Effector memory CD4-positive, alpha-beta T cell (primary cell): ENCODE results near the gene PSTK.

Experiments used
- DNase-seq, 3 donors: peaks; one replicate each; pipeline ENCODE4 v3.0.0-alpha.2; 2020
- H3K27ac ChIP-seq: 2 replicates; pipeline ENCODE4 v1.7.0; 2013; ENCODE audit warnings: mild to moderate bottlenecking, low read length, moderate library complexity; ENCODE audit not compliant: insufficient read depth, poor library complexity, severe bottlenecking
- H3K27me3 ChIP-seq: replicated peaks from 2 replicates; pipeline ENCODE4 v1.7.0; 2013; ENCODE audit warnings: mild to moderate bottlenecking, low read length; ENCODE audit not compliant: insufficient read depth, control insufficient read depth, poor library complexity, severe bottlenecking
- H3K36me3 ChIP-seq: 2 replicates; pipeline ENCODE4 v1.7.0; 2013; ENCODE audit warnings: mild to moderate bottlenecking, low read length, moderate library complexity; ENCODE audit not compliant: control insufficient read depth, insufficient read depth
- H3K4me1 ChIP-seq: 2 replicates; pipeline ENCODE4 v1.7.0; 2013; ENCODE audit warnings: low read length, mild to moderate bottlenecking; ENCODE audit not compliant: control insufficient read depth, insufficient read depth, poor library complexity, severe bottlenecking
- H3K4me3 ChIP-seq: 2 replicates; pipeline ENCODE4 v1.7.0; 2013; ENCODE audit warnings: low read length, low read depth, mild to moderate bottlenecking; ENCODE audit not compliant: insufficient read depth, poor library complexity, severe bottlenecking
- H3K9me3 ChIP-seq: 2 replicates; pipeline ENCODE4 v1.7.0; 2013; ENCODE audit warnings: mild to moderate bottlenecking, low read length, moderate library complexity; ENCODE audit not compliant: control insufficient read depth
- total RNA-seq, 3 donors: gene quantifications; one replicate each; lab custom pipeline; 2026; lab: John Stamatoyannopoulos, UW

PSTK gene, protein sequence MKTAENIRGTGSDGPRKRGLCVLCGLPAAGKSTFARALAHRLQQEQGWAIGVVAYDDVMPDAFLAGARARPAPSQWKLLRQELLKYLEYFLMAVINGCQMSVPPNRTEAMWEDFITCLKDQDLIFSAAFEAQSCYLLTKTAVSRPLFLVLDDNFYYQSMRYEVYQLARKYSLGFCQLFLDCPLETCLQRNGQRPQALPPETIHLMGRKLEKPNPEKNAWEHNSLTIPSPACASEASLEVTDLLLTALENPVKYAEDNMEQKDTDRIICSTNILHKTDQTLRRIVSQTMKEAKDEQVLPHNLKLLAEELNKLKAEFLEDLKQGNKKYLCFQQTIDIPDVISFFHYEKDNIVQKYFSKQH
- 7.4 to 11.2 (median 9.3) reads per million in 3 donors for total RNA-seq

GRCh38 chr10:122980209-122981065, at the start of gene PSTK:
PSTK (plus strand) TSS chr10:122980401; CDS start chr10:122980480, 79 bp downstream.
- no peaks in the 10 kb centered on the region for H3K27me3 ChIP-seq

DNA sequence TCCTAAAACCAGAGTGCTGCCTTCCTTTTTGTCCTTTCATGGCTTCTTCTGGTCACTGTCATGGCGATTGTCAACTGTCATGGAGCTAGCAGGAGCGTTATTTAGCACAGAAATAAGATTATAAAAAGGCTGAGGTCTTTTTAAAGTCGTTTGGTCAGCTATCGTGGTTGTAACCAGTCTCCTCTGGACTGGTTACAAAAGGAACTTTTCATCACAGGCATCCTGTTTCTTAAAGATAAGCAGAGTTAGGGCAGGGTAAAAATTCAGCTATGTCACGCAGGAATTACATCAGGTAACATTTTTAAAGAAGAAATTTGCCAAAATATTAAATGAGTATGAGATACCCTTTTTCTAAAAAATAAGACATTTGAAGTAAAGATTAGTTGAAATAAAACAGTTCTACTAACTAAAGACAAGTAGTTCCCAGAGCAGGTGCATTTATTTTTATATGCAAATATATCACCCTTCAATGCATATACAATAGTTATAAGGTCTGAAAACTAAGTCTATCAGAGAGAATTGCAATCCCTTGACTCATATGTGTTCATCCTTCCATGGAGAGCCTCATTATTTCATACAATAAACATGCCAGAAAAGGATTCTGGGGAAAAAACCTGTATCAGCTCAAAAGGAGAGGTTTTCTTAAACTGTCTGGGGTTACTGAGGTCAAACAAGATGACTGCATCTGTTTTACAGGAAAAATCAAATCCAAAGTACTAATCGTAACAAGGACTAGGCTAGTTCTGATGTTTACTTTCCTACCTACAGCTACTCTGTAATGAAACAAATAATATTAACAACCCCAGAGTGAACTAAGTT, 48.9 kb upstream of the PSTK start:
- H3K27ac ChIP-seq: no peak overlapping the region
- peaks cover 5% of the 10 kb centered on the region for H3K36me3 ChIP-seq
- no peak for DNase-seq
- no peaks in the 10 kb centered on the region for H3K9me3 ChIP-seq
- H3K27me3 ChIP-seq: no peaks in the 10 kb centered on the region
- H3K4me3 ChIP-seq: no peak overlapping the region
- H3K4me1 ChIP-seq: no peaks in the 10 kb centered on the region

More at GRCh38 chr10:122980209-122981065, at the start of gene PSTK:
- H3K9me3 ChIP-seq: no peaks in the 10 kb centered on the region
- peak within 1 kb of the TSS; percentile 84 for H3K4me3 ChIP-seq
- H3K36me3 ChIP-seq: peaks cover 3% of the 10 kb centered on the region
- H3K27ac ChIP-seq: peak within 1 kb of the TSS; percentile 81
- DNase-seq: peak; percentile 81 to 86 (median 82)
- H3K4me1 ChIP-seq: no peaks in the 10 kb centered on the region

- Histone ChIP-seq H3K27me3 (no peaks in the 10 kb centered on the region), H3K4me3 (no peak overlapping the region), H3K36me3 (peaks cover 14% of the 10 kb centered on the region), H3K27ac (no peak overlapping the region), H3K4me1 (no peaks in the 10 kb centered on the region), H3K9me3 (no peaks in the 10 kb centered on the region)
- DNase-seq: no peak
Measured at GRCh38 chr10:122939133-122939855, 40.9 kb upstream of the PSTK start.

DNA sequence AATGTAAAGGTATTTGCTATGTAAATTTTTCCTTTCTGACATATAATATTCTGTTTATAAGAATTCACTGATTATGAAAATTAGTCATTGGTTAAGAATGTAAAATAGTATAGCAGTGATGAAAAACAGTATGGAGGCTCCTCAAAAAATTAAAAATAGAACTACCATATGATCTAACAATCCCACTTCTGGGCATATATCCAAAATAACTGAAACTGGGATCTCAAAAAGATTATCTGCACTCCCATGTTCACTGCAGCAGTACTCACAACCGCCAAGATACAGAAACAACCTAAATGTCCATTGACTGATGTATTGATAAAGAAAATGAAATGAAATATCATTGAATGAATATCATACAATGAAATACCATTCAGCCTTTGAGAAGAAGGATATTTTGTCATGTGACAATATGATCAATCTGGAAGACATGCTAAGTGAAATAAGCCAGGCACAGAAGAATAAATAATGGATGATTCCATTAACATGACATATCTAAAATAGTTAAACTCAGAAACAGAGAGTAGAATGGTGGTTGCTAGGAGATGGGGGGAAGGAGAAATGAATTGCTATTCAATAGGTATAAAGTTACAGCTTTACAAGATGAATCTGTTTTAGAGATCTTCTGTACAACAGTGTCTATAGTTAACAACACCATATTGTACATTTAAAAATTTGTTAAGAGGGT, 40.2 kb upstream of the PSTK start:
- DNase-seq: no peak
- no peaks in the 10 kb centered on the region for H3K9me3 ChIP-seq
- H3K27ac ChIP-seq: no peak overlapping the region
- H3K27me3 ChIP-seq: no peaks in the 10 kb centered on the region
- H3K4me3 ChIP-seq: no peak overlapping the region
- no peaks in the 10 kb centered on the region for H3K4me1 ChIP-seq
- peaks cover 14% of the 10 kb centered on the region for H3K36me3 ChIP-seq

GRCh38 chr10:122949296-122949695, 30.9 kb upstream of the PSTK start:
- H3K4me3 ChIP-seq: no peak overlapping the region
- peaks cover 6% of the 10 kb centered on the region for H3K4me1 ChIP-seq
- H3K27me3 ChIP-seq: no peaks in the 10 kb centered on the region
- no peak overlapping the region for H3K27ac ChIP-seq
- DNase-seq: no peak
- H3K36me3 ChIP-seq: peaks cover 6% of the 10 kb centered on the region
- no peaks in the 10 kb centered on the region for H3K9me3 ChIP-seq

- Histone ChIP-seq H3K36me3 (no peaks in the 10 kb centered on the region), H3K27me3 (no peaks in the 10 kb centered on the region), H3K9me3 (no peaks in the 10 kb centered on the region), H3K4me3 (peak within 1 kb of the TSS; percentile 83), H3K4me1 (peaks cover 9% of the 10 kb centered on the region), H3K27ac (peak within 1 kb of the TSS; percentile 68)
- peak; percentile 95 to 97 (median 97) for DNase-seq
Measured at GRCh38 chr10:122953902-122954730, 26.1 kb upstream of the PSTK start, which contains the start of gene C10orf88. C10orf88 (minus strand) TSS chr10:122954227; CDS start chr10:122954178, 49 bp downstream.

GRCh38 chr10:122954731-122955050, 25.5 kb upstream of the PSTK start:
- H3K9me3 ChIP-seq: no peaks in the 10 kb centered on the region
- no peaks in the 10 kb centered on the region for H3K27me3 ChIP-seq
- peak overlapping the region; percentile 83 for H3K4me3 ChIP-seq
- peaks cover 9% of the 10 kb centered on the region for H3K4me1 ChIP-seq
- H3K36me3 ChIP-seq: no peaks in the 10 kb centered on the region
- no peak overlapping the region for H3K27ac ChIP-seq
- DNase-seq: no peak

DNA sequence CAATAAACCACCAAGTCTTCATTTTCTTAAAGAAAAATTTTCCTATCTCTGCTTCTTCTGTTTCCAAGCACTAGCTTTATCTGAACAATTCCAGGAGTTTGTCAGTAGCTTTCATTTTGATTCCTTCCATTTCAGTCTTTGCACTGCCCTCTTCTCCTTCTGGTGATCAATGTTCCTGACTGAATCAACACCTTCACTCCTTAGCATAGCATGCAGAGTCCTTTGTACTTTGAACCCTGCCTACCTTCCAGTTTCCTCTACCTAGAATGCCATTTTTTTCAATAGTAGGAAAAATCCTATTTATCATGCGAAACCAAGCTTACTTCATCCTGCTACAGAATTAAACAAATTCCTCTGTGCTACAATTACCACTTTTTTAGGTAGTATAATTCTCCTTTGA, 24.3 kb upstream of the PSTK start:
- Histone ChIP-seq H3K4me1 (peaks cover 9% of the 10 kb centered on the region), H3K9me3 (no peaks in the 10 kb centered on the region), H3K27me3 (no peaks in the 10 kb centered on the region), H3K4me3 (no peak overlapping the region), H3K36me3 (no peaks in the 10 kb centered on the region), H3K27ac (no peak overlapping the region)
- no peak for DNase-seq
